Retina (tissue), 1 donor: Measurements from ENCODE around the gene PTER.
A peak's percentile ranks its signal among the peaks of the same experiment; 100 is the strongest.

Source experiments
- DNase-seq: peaks from one replicate; pipeline ENCODE4 v3.0.0-alpha.2; 2016

PTER gene, protein sequence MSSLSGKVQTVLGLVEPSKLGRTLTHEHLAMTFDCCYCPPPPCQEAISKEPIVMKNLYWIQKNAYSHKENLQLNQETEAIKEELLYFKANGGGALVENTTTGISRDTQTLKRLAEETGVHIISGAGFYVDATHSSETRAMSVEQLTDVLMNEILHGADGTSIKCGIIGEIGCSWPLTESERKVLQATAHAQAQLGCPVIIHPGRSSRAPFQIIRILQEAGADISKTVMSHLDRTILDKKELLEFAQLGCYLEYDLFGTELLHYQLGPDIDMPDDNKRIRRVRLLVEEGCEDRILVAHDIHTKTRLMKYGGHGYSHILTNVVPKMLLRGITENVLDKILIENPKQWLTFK

DNA sequence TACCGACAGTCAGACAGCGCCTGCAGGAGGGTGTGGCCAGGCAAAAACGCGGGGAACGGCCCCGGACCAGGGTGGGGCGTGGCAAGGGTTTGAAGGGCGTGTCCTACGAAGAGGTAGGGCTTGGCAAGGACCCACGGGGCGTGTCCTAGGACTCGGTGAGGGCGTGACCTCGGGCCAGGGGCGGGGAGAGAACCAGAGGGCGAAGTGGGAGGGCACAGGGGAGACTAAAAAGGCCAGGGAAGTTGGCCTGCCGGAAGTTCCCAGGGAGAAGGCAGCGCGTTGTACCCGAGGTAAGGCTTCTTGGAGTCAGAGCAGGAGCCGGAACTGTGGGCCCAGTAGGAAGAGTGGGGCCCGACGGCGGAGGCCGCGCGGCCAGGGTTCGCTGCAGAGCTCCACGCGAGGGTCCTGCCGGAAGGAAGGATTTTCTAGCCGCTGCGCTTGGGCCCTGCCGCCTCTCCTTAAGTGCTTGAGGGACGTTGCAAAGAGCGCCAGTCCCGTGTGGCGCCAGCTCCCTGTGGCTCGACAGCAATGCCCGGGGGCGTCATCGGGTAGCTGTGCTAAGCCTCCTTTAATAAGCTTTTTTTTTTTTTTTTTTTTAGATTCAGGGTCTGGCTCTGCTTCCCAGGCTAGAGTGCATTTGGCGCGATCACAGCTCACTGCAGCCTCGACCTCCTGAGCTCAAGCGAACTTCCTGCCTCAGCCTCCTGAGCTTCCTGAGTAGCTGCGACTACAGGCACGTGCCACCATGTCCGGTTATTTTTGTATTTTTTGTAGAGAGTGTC is at the start of gene PTER:
Gene PTER, plus strand, starts transcription at position 253 of the 782 bp plus-strand sequence. CDS start 47,375 bp downstream, outside the sequence.
- peak; percentile 93 for DNase-seq

DNA sequence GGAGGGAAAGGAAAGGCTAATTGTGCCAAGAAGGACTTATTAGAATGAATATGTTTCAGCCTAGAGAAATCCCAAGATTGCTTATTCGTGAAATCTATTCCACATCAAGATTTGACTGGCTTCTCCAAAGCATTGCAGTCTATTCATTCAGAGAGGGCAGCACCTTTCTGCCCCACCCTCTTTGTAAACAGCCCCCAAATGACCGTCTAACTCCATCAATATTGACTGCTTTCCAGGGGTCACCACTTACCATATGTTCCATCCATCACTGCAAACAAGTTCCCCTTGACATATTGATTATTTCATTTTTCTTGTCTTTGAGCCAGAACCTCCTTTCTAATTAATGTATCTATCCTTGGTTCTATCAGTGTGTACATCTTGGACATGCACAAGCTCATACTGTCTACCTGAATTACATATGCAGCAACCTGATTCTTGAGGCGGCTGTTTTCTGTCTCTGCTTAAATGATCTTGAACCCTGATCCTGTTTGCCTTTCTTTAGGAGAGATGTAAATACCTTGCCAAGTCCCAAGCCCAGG is 44.2 kb upstream of the PTER start:
- no peak for DNase-seq

DNA sequence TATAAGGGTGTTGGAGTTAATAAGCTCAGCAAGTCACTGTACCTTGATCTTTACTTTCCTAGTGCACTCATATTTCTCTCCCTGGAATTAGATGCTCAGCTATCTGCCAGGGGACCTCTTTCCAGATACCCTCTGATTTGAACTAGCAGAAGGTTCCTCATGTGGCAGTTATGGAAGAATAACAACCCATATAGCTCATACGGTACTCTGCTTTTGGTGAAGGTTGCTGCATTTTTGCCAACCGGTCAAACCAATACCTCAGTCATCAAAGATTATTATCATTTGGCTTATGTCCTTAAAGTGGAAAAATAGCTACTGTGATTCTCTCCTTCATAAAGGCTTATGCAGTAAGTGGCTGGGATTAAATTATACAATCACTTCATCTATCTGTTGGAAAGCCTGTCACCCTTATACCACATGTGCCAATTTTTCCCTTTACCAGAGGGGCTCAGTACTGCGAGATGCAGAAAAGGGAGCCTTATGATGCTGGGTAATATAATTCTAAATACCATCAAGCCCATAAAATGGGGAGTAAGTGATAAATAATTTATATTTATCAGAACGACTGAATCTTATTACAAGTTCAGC is 43.4 kb upstream of the PTER start:
- no peak for DNase-seq

DNA sequence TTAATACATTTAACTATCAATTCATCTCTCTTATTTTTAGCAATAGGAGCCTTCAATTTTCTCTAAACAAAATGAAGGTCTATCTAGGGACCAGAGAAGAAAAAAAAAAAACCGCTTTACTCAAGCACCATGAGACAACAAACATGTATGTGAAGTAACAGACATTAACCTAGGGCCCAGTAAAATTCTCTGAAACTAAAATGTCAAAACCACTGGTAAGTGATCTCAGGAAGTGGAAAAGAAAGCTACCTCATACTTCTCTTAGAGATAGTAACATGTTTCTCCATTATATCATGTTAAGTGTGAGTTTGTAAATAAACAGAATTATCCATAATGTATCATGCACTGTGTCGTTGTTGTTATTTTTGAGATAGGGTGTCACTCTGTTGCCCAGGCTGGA is 35.4 kb upstream of the PTER start:
- no peak for DNase-seq

DNA sequence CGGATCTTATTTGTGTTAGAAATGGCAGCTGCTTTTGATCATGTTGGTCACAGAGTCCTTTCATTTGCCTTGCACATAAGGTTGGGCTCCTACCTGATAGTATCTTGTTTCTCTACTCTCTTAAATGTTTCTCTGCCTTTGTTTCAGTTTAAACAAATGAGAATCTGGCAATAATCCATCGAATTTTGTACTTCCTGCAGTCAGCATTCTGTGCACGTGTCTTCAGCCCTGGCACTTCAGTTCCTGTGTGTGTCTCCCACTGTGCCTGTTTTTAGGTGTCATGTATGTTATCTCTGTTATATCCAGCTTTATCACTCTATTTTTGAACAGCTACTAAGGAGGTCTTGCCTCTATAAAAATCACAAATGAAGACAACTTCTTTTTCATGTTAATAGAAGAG is 28.4 kb upstream of the PTER start:
- DNase-seq = no peak

DNA sequence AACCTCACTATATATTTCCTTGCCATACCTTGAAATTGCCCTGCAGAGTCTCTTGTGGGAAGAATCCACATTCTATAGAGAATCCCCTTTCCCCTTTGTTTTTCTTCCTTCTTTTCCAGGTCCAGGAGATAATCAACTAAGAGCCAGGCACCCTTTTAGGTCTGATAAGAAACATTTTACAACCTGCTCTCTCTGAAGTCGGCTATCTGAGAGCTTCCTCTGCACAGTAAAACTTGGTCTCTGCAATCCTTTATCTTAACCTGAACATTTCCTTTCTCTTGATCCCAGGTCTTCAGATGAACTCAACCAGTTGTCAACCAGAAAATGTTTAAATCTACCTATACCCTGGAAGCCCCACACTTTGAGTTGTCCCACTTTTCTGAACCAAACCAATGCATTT is 19.5 kb upstream of the PTER start:
- DNase-seq = no peak

DNA sequence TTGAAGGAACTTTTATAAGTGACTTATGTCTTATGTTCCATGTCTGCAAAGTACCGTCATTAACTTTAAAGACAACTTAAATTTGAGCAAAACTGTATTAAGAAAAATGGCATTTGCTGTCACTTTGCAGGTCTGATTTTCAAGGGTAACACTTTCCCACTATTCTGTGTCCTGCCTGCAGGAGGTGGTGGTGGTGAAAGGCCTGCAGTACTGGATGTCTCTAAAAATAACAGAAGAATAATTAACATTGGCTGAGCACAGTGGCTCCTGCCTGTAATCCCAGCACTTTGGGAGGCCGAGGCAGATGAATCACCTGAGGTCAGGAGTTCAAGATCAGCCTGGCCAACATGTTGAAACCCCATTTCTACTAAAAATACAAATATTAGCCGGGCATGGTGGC is 13.2 kb upstream of the PTER start:
- no peak for DNase-seq

DNA sequence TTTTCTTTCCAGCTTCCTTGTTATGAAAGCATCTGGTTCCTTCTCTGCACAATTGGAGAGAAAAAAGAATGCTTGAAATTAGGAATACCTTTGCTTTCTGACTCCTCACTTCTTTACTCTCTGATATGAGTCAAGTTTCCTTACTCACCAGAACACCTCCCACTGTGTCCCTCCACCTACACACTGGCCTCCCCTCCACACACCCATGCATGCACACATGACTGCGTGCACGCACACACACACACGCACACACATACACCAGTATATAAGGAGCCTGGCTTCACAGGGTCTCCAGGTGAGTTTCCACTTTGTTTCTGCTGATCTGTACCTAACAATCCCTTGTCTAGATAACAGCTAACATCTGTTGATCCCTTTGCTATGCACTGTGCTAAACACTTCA is 11.4 kb upstream of the PTER start:
- DNase-seq = no peak

DNA sequence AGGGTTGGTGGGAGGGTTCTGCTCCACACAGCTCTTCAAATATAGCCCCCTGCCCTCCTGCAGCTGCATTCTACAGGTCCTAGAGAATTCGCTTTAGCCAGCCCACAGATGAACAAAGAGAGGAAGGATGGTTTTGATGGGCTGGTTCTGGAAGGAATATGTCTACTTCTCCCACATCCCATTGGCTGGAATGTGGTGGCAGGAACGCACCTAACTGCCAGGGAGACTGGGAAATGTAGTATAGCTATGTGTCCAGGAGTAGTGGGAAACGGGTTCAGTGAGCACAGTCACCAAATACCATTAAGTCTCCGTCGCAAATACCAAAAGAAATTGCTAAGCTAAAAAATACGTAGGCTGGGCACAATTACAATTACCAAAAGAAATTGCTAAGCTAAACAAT is 7.3 kb upstream of the PTER start:
- no peak for DNase-seq

DNA sequence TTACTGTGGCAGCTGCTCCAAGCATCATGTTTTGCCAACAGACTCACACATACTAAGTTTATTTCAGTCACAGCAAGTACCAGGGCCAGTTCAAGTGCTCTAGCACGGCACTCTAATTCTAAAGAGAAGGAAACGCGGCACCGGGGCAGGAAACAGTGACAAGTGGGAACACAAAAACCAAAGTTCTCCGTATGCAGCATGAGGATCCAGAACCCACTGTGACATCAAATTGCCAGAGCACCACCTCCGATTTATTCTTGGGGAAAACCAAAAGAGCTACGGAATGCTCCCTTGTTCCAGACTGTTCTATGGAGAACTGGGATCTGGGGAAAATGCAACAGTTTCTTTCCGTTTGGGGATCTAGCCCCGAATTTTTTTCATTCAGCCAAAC is 448 bp upstream of the PTER start:
- no peak for DNase-seq

DNA sequence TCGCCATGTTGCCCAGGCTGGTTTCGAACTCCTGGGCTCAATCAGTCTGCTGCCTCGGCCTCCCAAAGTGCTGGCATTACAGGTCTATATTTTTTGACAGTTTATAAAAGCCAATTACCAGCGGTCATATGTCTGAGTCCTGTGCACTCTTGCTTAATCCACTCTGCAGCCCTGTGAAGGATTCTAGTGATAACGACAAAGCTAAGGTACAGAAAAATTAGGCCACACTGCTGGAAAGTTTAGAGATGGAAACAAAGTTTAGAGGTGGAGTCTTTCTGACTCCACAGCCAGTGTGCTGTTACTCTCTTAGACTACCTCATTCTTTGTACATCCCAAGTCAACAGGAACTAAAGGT is 707 bp downstream of the PTER start:
- DNase-seq = no peak

DNA sequence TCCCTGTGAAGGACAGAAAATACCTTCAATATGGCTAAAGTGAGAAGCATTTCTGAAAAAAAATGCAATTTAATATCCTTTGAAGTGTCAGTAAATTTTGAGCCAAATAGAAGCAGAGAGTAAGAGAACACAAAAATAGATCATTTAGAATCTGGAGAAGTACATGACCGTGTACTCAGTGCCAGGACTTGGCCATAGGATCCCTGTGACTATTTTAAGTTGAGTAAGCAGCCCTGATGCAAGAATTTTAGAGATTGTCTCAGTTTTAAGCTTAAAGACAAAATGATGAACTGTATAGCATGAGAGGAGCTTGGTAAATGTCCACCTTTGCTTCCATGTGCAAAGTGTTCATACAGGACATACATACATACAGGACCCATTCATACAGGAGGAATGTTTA is 2.5 kb downstream of the PTER start:
- DNase-seq = no peak

DNA sequence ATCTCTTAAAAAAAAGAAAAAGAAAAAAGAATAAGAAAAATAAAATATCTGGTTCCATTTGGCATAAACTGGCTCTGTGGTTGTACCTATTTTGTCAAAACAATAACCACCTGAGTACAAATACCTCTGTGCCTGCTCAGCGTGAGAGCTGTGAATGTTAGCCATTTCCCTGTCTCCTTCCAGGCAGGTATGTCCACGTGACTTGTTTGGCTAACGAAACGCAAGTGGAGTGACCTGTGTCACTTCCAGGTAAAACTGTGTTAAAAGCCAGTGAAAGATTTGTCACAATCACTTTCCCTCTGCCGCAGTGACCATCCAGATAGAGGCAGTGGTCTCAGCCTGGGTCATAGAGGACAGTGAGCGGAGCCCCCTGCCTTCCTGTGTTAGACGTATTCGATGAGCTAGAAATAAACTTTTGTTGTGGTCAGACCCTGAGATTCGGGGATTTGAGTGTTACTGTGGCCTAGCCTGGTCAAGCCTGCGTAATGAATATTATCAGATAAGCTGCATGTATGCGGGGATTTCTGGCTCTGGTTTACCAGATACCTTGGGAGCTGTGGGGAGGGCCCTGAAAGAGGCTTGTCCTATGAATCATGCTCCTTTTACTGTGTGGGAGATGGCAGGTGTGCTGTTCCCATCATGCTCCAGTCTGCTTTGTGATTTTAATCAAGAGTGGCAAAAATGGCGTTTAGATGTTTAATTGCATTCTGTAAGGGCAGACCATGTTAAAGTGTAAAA is 3.8 kb downstream of the PTER start:
- DNase-seq = peak; percentile 23

DNA sequence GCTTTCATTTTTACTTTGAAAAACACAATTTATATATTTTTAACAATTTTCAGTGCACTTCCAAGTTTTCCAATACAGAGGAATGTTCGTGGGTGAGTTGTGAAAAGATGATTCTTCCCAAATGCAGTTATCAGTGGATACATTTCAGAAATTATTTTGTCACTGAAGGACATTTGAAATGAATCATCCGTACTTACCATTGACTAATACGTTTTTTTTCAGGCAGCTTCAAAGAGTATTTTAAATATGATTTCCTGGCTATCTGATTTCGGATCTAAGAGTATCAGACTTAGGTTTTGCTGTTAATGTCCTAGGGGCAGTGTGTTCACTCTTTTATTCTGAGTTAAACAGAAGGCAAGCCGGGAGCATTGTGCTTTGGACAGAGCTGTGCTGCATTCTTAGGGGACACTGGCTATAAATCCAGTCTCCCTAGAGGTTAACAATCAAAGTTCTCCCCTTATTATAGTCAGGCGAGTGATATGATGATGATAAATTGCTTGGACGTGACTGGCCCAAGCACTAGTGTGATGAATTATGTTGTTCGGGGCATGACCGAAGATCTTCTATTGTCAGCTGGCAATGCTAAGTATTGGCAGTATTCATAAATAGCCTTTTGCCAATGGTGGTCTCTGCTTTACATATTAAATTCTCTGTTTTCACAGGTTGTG is 4.5 kb downstream of the PTER start:
- DNase-seq = no peak

DNA sequence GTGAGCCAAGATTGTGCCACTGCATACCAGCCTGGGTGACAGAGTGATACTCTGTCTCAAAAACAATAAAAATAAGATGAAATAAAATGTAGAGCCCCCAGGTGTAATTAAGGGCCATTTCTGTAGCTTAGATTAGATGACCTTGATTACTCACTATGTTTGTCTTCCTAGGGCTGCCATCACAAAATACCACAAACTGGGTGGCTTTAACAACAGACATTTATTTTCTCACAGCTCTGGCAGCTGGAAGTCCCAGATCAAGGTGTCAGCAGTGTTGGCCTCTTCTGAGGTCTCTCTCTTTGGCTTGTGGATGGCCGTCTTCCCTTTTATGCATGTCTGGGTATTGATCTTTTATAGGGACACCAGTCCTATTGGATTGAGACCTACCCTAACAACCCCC is 6.1 kb downstream of the PTER start:
- no peak for DNase-seq

DNA sequence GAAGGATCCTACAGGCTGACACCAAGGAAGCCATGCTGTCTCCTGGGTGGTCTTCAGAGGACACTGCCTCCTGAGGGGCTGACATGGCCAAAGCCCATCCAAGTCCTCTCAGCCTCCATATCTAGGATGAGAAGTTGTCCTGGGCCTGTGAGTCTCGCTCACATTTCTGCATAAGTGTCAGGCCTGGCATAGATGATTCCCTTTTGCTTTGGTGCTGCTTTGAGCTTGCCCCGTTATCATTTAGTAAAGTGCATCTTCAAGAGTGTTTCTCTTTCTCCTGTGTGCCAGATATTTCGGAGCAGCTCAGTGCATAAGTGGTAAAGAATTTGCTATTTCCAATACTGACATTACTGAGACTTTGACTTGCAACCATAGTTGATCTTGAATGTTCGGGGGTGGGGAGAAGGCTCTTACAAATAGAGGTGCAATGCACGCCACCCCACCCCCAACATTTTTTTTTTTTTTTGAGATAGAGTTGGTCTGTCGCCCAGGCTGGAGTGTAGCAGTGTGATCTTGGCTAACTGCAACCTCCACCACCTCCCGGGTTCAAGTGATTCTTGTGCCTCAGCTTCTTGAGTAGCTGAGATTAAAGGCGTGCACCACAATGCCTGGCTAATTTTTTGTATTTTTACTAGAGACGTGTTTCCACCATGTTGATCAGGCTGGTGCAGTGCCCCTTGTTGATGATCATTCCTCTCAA is 9.1 kb downstream of the PTER start:
- DNase-seq = no peak

DNA sequence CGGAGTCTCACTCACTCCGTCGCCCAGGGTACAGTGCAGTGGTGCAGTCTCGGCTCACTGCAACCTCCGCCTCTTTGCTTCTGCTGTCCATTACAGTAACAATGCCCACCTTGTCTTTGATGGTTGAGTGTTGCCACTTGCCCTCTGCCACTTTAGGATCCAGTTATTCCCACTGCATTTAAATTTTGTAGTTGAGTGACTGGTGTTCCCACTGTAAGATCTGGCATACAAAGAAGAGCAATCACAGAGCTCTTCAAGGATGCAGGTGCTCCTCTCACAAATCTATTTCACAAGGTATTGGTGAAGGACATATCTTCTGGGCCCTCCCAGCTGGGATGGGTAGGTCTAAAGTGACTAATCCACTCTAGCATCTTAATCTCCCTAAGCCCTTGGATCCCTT is 12.6 kb downstream of the PTER start:
- no peak for DNase-seq

DNA sequence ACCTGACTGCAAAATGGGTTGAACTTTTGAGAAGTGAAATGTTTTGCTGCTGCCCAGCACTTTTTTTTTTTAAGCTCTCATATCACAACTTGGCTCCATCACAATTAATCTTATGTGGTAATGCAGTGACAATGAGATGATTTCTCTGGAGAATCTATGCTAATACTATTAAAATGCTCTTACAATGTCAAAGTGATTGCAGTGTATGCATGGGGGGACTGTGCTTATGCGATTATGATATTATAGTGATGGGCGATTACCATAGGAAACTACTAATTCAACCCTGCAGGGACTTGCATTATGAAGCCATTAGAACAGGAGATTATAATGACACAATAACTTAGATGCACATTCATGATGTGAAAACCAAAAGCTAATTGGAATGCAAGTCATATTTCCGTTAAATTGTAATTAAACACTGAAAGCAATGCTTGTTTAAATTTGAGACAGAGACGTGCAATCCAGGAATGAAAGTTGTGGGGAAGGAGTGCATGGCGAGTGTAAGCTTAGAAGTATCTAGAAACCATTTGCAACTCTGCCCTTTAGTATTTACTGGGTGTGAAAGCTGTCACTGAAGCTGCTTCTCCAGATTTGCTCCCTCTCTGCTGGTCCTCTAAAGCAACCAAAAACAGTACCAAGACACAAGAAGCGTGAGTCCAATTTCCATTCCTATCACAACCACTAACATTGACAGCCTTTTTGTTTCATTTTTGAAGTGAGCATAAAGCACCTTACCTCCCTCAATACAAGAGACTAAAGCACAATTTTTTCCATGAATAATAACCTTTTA is 21.6 kb downstream of the PTER start:
- no peak for DNase-seq

DNA sequence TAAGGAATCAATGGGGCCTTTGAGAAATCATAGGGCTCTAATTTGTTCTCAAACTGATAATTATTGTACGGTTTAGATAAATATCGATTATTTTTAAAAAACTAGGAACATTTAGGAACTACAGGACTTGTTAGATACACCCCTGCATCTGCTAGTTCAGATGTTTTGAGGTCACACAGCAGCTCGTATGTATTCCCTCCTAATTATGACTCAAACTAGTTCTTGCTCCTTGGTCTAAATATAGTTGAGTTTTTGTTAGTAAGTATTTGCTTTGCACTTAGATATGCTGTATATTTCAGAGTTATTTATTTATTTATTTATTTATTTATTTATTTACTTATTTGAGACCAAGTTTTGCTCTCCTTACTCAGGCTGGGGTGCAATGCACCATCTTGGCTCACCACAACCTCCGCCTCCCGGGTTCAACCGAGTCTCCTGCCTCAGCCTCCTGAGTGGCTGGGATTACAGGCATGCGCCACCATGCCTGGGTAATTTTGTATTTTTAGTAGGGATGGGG is 22.7 kb downstream of the PTER start:
- no peak for DNase-seq

DNA sequence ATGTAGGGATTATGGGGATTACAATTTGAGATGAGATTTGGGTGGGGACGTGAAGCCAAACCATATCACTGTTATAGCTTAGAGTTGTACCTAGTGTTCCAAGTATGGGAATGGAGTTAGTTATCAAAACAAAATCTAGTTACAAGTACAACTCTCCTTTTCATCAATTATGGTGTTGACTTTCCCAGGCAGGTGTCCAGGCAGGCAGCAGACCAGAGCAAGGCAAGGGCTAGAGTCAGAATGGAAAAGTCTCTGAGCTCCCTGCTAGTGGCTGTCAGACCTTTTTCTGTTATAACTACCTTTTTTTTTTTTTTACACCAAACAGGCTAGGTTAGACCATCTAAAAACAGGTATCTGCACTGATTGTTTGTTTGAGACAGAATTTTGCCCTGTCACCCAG is 29.2 kb downstream of the PTER start:
- DNase-seq = no peak

DNA sequence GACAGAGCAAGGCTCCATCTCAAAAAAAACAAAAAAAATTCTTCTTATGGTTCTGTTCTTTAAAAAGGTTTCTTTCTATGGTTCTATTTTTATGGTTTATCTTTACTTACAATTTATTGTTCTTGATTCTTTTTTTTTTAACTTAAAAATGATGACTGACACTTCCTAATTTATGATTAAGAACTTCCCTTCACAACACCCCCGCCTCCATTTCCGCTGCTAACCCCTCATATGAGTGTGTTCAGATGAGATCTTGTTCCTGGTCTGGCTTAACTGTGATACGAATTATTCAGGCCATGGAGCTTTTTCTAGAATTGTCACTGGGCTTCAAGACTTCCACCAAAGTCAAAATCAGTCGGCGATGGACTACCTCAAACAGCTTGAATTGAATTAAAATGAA is 33.9 kb downstream of the PTER start:
- DNase-seq = no peak
